NCI-H146 treated with DMSO at 0.1 percent for 48 hours (cell line): ENCODE data around the gene DENND1B.

Source experiments
- DNase-seq: peaks from one replicate; lab custom pipeline; 2025; ENCODE audit not compliant: unreplicated experiment; lab: John Stamatoyannopoulos, UW

The DENND1B gene

GRCh38 chr1:197775282-197776262 is at the start of gene DENND1B:
Gene DENND1B (minus strand): TSS chr1:197775480. CDS start chr1:197775155, 325 bp downstream.
- peak; percentile 32 for DNase-seq

- no peak for DNase-seq
Measured at GRCh38 chr1:197814306-197814705, 39.0 kb upstream of the DENND1B start.

- no peak for DNase-seq
Measured at GRCh38 chr1:197813741-197814140, 38.5 kb upstream of the DENND1B start.

GRCh38 chr1:197811769-197812168 is 36.5 kb upstream of the DENND1B start:
- DNase-seq = no peak

GRCh38 chr1:197810812-197811211 is 35.5 kb upstream of the DENND1B start:
- DNase-seq = no peak

GRCh38 chr1:197808880-197809279 is 33.6 kb upstream of the DENND1B start:
- no peak for DNase-seq

- no peak for DNase-seq
Measured at GRCh38 chr1:197807739-197808453, 32.6 kb upstream of the DENND1B start.

- DNase-seq = no peak
Measured at GRCh38 chr1:197807216-197807615, 31.9 kb upstream of the DENND1B start.

- no peak for DNase-seq
Measured at GRCh38 chr1:197806718-197807117, 31.4 kb upstream of the DENND1B start.

GRCh38 chr1:197801684-197802083 is 26.4 kb upstream of the DENND1B start:
- no peak for DNase-seq

- DNase-seq = no peak
Measured at GRCh38 chr1:197801111-197801482, 25.8 kb upstream of the DENND1B start.

GRCh38 chr1:197800379-197801110 is 25.3 kb upstream of the DENND1B start:
- DNase-seq = no peak

- no peak for DNase-seq
Measured at GRCh38 chr1:197799271-197799670, 24.0 kb upstream of the DENND1B start.

GRCh38 chr1:197798492-197798891 is 23.2 kb upstream of the DENND1B start:
- DNase-seq = no peak

- DNase-seq = no peak
Measured at GRCh38 chr1:197797010-197797409, 21.7 kb upstream of the DENND1B start.

GRCh38 chr1:197788741-197789739 is 13.8 kb upstream of the DENND1B start:
- DNase-seq = no peak

- no peak for DNase-seq
Measured at GRCh38 chr1:197787623-197788536, 12.6 kb upstream of the DENND1B start.

GRCh38 chr1:197787056-197787455 is 11.8 kb upstream of the DENND1B start:
- no peak for DNase-seq

- no peak for DNase-seq
Measured at GRCh38 chr1:197786280-197786679, 11.0 kb upstream of the DENND1B start.
